NCI-H460 (cell line): ENCODE results near the gene SLC24A1. TPM values are rescaled to one million over a fixed set of nuclear protein-coding genes. Genes with fewer than 3 reads are reported as not detected.

Experiments
- DNase-seq: peaks from one replicate; pipeline ENCODE4 v3.0.0-alpha.2; 2016; ENCODE audit warnings: low read depth; ENCODE audit errors: extremely low read depth
- polyA plus RNA-seq: library from polyadenylated mRNA; depleted of rRNA; stranded (reverse); fragments of >200 nt; gene quantifications from 2 replicates; pipeline ENCODE4 v1.2.3, GENCODE V29; 2014; cell fraction: nucleus; rRNA removed
- total RNA-seq: library from RNA; depleted of rRNA; stranded (reverse); fragments of >200 nt; shearing (Covaris generic); gene quantifications from 2 replicates; pipeline ENCODE4 v1.2.3, GENCODE V29; 2014; rRNA removed

SLC24A1 gene
- 3.9 and 4.4 TPM in 2 replicates for total RNA-seq
- polyA plus RNA-seq, result 3.7 and 6.0 TPM in 2 replicates

GRCh38 chr15:65621638-65622037 is at the start of gene SLC24A1:
Gene SLC24A1 (plus strand): TSS chr15:65621938. CDS start chr15:65624081, 2,143 bp downstream.
- DNase-seq, result no peak

DNA sequence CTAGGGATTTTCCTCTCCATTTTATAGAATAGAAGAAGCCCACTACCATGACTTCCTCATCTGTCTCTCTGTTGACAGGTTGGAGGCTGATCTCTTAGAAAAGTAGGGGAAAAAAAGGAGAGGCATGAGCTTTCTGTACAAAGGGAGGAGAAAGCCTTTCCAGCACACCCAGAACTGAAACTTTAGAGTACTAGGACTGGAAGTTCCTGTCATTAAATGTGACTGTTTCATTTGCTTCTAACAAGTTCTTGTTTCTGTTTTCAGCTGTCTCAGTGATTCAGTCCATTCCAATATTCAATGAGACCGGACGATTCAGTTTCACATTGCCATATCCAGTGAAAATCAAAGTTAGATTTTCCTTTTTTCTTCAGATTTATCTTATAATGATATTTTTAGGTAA is 49.8 kb upstream of the SLC24A1 start:
- DNase-seq, result no peak

- no peak for DNase-seq
These were observed 45.1 kb upstream of the SLC24A1 start for GRCh38 chr15:65576664-65577063.

DNA sequence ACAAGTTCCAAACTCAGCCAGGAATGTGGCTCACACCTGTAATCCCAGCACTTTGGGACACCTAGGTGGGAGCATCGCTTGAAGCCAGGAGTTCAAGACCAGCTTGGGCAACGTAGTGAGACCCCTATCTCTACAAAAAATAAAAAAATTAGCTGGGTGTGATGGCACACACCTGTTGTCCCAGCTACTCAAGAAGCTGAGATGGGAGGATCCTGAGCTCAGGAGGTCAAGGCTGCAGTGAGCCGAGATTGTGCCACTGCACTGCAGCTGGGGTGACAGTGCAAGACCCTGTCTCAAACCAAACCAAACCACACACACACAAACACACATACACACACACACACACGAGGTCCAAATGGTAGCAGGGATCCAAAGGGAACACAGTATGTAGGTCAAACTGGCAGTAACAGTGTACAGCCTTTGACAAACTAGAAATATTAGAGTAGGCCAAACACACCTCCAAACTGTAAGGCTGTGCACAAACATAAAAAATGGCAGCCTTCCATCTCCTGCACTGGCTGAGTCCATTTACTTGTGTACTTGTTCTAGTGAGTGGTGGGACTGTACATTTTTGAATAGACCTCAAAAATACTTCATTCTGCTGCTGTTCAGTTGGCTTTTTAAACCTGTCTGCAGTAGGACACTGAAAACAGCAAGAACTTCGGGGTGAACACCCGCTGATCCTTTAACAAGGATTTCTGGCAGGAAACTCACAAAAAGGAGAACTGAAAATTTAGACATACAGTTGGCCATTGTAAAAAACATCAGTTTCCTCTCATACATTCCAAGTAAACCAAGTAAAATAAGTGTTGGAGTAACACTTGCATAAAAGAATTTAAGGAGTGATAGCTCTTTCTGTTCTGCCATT is 44.4 kb upstream of the SLC24A1 start:
- DNase-seq, result no peak

DNA sequence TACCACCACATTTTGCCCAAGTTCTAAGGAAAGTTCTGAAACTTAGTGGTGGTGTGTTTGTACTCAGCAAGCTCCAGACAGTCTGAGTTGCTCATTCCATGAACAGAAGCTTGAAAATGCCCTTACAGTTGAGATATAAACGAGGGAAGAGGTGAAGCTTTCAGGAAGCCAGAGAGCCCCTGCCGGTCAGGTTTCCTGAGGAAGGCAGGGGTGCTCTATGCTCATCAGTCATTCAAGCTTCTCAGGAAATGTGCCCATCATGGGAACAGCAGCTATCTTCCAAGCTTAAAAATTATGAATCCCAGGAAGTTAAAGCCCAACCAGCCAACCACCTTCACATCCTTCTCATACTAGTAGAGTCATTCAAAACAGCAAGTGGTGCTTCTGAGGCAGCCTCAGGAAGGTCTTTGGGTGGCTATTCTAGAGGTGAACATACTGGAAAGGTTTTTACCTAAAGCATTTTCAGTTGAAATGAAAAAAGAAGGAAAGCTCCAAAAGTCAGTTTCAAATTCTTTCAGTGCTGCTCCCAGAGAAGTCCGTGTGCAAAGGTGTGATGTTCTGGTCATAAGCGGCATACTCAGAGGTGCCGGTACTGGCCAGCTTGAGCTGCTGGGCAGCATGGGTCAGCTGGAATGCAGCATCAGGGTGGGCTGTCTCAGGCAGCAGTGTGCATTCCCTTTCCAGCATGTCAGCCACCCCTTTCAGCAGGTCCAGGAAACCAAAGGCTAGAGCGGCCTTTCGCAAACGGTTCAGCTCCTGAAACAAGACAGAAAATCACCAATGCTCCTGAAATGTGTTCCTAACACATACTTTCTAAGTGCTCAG is 42.6 kb upstream of the SLC24A1 start:
- no peak for DNase-seq

DNA sequence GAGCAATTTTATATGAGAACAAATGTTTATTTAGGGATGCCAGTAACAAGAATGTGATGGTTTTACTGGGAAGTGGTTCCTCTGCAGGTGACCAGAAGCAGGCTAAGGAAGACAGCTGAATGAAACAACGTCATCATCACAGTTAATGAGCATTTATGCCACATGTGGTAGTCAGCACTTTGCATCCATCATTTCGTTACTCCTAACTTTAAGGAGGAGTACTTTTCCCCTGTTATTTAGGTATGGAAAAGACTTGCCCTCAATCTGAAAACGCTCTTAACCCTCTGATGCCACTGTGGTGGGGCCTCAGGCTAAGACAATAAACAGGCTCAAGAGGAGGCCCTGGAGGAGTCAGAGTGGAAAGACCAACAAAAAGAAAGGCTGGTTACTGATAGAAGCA is 42.0 kb upstream of the SLC24A1 start:
- DNase-seq, result no peak

- no peak for DNase-seq
These were observed 41.5 kb upstream of the SLC24A1 start for GRCh38 chr15:65580287-65580686.

DNA sequence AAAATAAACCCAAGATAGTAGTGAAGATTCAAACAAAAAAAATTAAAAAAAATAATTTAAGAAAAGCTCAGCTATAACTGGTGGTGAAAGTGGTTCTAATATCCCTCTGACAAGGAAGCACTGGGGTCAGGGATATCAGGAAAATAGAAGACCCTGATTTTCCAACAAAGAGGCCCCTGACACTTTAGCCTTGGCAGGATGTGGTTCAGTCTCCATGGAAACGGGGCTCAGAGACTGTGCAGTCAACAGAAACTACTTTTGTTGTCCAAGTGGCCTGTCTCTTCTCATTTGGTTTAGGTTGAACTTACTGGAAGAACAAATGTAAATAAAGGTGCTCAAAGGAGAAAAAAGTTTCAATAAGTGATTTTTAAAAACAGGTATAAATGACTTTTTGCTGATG is 38.0 kb upstream of the SLC24A1 start:
- no peak for DNase-seq

DNA sequence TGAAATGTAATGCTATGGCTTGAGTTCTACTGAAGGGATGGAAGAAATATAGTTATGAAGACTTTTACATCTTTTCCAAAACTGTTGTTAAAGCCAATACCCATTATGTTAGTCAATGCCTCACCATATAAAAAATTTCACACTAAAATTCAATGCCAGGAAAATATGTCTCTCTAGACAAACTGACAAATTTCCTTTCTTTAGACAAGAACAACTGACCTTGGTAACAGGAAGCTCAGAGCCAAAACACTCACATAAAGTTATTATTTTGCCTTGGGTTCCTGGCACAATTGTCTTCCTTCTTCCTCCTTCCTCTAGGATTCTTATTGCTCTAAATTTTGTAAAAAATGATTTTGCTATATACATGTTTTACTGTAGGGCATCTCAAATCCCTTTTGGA is 37.5 kb upstream of the SLC24A1 start:
- DNase-seq, result no peak

- DNase-seq, result no peak
These were observed 34.6 kb upstream of the SLC24A1 start for GRCh38 chr15:65587094-65587493.

DNA sequence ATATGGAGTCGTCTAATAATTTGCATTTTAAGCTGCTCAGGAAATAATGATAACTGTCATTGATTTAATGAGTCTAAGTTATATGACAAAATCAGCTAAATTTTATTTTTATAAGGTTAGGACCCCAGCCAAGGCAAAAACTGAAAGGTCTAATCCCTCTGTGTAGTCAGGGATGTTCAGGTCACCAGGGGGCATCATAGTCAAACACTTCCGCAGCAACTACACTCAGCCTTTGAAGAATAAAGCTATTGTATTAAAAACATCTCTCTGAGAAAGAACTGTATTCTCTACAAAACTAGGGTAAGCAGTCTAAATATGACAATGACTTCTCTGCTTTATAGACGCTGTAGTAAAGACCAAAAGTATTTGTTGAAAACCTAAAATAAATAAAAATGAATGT is 25.8 kb upstream of the SLC24A1 start:
- DNase-seq, result peak; percentile 11

DNA sequence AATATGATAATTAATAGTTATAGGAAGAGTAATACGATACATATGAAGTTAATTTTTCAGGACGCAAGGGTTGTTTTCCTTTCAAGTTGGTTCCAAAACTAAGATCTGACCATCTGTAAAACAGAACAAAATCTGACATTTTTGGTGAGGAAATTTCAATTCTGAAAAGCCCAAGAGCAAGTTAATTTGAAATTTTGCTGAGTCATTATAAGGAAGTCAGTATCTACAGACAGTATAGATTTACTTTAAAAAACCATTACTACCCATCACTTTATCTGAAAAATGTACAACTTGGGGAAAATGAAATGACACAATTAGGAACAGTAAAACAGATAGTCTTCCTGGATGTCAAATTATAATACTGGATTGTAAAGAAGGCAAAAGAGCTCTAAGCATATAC is 23.3 kb upstream of the SLC24A1 start:
- no peak for DNase-seq

GRCh38 chr15:65599677-65600076 is 22.1 kb upstream of the SLC24A1 start:
- DNase-seq, result no peak

DNA sequence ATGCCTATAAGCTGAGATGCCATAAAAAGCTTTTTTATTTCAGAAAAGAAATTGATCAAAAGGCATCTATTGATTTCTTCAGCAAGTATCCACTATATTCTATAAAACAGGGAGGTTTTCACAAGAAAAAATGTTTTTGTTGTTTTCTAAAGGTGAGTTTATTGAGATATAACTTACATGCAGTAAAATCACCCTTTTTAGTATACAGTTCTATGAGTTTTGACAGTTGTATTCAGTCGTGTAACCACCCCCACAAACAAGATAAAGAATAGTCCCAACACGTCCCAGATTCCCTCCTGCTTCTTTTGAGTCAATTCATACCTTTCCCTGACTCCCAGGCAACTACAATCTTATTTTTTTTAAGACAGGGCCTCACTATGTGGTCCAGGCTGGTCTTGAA is 18.6 kb upstream of the SLC24A1 start:
- no peak for DNase-seq

DNA sequence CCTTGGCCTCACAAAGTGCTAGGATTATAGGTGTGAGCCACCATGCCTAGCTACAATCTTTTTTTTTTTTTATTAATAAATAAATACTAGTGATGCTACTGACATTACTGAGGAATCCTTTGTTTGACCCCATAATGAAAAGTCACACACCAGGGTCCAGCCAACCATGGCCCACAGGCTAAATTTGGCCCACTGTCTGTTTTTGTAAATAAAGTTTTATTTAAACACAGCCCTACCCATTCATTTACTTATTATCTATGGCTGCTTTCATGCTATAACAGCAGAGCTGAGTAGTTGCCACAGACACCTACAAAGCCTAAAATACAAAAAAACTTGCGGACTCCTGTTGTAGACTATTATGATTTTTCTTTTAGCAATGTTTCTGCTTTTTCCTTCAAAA is 18.2 kb upstream of the SLC24A1 start:
- DNase-seq, result no peak

DNA sequence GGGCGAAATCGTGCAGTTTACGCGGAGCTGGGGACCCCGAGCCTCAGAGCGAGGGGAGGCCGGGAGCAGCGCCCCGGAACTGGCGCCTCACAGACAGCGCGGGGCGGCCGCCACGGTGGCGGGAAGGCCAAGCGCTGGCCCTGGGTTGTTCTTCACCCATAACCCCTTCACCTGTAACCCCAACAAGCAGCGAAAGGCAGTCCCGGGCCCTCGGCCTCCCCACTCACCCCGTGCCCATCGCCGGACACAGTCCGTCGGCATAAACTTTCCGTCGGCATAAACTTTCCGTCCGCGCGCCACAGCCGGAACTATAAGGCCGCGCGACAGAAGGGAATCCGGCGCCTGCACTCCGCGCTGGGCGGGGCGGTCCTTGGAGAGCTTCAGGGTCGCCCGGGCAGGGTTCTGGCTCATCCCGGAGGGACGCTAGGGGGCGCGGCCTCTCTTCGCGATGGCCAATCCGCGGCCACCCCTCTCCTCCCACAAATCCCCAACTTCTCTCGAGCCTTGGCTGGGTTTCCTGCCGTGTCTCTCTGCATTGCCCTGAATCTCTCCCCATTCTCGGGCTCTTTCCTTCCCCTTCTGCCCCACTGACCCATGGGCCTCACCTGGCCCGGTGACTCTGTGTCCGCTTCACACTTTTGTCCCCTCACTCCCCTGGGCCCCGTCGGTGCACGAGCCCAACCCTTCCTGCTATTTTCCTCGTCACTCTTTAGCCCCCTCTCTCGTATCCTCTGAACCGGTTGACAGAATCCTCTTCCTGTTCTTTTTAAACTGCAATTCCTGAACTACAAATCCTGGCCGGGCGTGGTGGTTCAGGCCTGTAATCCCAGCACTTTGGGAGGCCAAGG is 10.6 kb upstream of the SLC24A1 start, which contains the start of gene INTS14:
INTS14 (minus strand) TSS at position 261 of the 848 bp plus-strand sequence. CDS start 3,751 bp downstream, outside the sequence.
- peak; percentile 93 for DNase-seq

GRCh38 chr15:65611888-65612615 is 9.7 kb upstream of the SLC24A1 start:
- DNase-seq, result no peak

- DNase-seq, result no peak
These were observed 9.2 kb upstream of the SLC24A1 start for GRCh38 chr15:65612616-65612946.

GRCh38 chr15:65612949-65613744 is 8.6 kb upstream of the SLC24A1 start:
- no peak for DNase-seq
